CD4-positive, alpha-beta T cell treated with Interleukin-12 subunit alpha and Interleukin-12 subunit beta, for 1 hour (primary cell): ENCODE measurements around the gene GARIN5A.
"Not testable (repeated sequence)": the region's sequence is repeated elsewhere in the genome, so short reads cannot be mapped to it uniquely, and the experiment has no call there.

Experiments
- DNase-seq: peaks from one replicate; pipeline ENCODE4 v3.0.0-alpha.2; 2020

GARIN5A gene

GRCh38 chr19:50461066-50461875 is 15.4 kb downstream of the GARIN5A start:
- peak; percentile 71 for DNase-seq

GRCh38 chr19:50460161-50460765 is 16.4 kb downstream of the GARIN5A start:
- DNase-seq = no peak

- DNase-seq = no peak
Measured at GRCh38 chr19:50459638-50460037, 17.0 kb downstream of the GARIN5A start.

- no peak for DNase-seq
Measured at GRCh38 chr19:50459067-50459456, 17.6 kb downstream of the GARIN5A start.

GRCh38 chr19:50458396-50459066 is 18.1 kb downstream of the GARIN5A start:
- no peak for DNase-seq

GRCh38 chr19:50457300-50457699 is 19.3 kb downstream of the GARIN5A start:
- DNase-seq = no peak

GRCh38 chr19:50455992-50456391 is 20.7 kb downstream of the GARIN5A start:
- DNase-seq = no peak

GRCh38 chr19:50453243-50453642 is 23.4 kb downstream of the GARIN5A start:
- DNase-seq = no peak

- no peak for DNase-seq
Measured at GRCh38 chr19:50451223-50451534, 25.5 kb downstream of the GARIN5A start.

GRCh38 chr19:50450369-50451222 is 26.1 kb downstream of the GARIN5A start:
- no peak for DNase-seq

- DNase-seq = no peak
Measured at GRCh38 chr19:50449236-50449899, 27.3 kb downstream of the GARIN5A start.

- DNase-seq = no peak
Measured at GRCh38 chr19:50447750-50448149, 28.9 kb downstream of the GARIN5A start.

GRCh38 chr19:50447053-50447452 is 29.6 kb downstream of the GARIN5A start:
- DNase-seq = no peak

GRCh38 chr19:50444059-50444458 is 32.6 kb downstream of the GARIN5A start:
- no peak for DNase-seq

GRCh38 chr19:50439130-50439529 is 37.5 kb downstream of the GARIN5A start:
- DNase-seq = not testable (repeated sequence)

GRCh38 chr19:50437862-50438449 is 38.7 kb downstream of the GARIN5A start:
- no peak for DNase-seq

GRCh38 chr19:50435627-50436026 is 41.0 kb downstream of the GARIN5A start:
- DNase-seq = no peak

GRCh38 chr19:50435221-50435620 is 41.4 kb downstream of the GARIN5A start:
- DNase-seq = no peak

- DNase-seq = no peak
Measured at GRCh38 chr19:50434525-50434924, 42.1 kb downstream of the GARIN5A start.

- DNase-seq = no peak
Measured at GRCh38 chr19:50433201-50434180, 43.2 kb downstream of the GARIN5A start.
